ENCODE results near the gene HDAC7.

GRCh38 chr12:47752552-47752951 lies 67.2 kb downstream of the HDAC7 start:
- no peak for TF ChIP-seq PPARA (CRISPR knock-in tag; IDR thresholded peaks at IDR 0.05; ENCODE audit: borderline replicate concordance)
- TF ChIP-seq CSRNP3 (CRISPR knock-in tag; IDR thresholded peaks at IDR 0.05) = no peak
- TF ChIP-seq ZFP30 (CRISPR knock-in tag; IDR thresholded peaks at IDR 0.05) = no peak
- no peak for TF ChIP-seq CREB5 (CRISPR knock-in tag; IDR thresholded peaks at IDR 0.05; ENCODE audit: low read depth)
- no peak for TF ChIP-seq PATZ1 (CRISPR knock-in tag; IDR thresholded peaks at IDR 0.05; ENCODE audit: borderline replicate concordance)
- no peak for TF ChIP-seq GLIS3 (CRISPR knock-in tag; IDR thresholded peaks at IDR 0.05)
- no peak for TF ChIP-seq OSR1 (CRISPR knock-in tag; IDR thresholded peaks at IDR 0.05)
- no peak for TF ChIP-seq ZFP3 (CRISPR knock-in tag; IDR thresholded peaks at IDR 0.05)
- TF ChIP-seq TSHZ2 (CRISPR knock-in tag; IDR thresholded peaks at IDR 0.05) = no peak
- no peak for TF ChIP-seq ISL1 (CRISPR knock-in tag; IDR thresholded peaks at IDR 0.05)
- TF ChIP-seq ARNTL (CRISPR knock-in tag; IDR thresholded peaks at IDR 0.05; ENCODE audit: borderline replicate concordance, low read depth) = no peak
